Loucy (cell line): ENCODE measurements around the gene HSF2BP.

Source experiments
- H2AFZ ChIP-seq: fragments of 200-600 bp; sonication (generic); 2 replicates; pipeline ENCODE4 v1.6.0; 2016; ENCODE audit warnings: antibody characterized with exemption, mild to moderate bottlenecking, low read length, moderate library complexity
- H3F3A ChIP-seq: fragments of 200-600 bp; 2 replicates; pipeline ENCODE4 v1.6.0; 2016; ENCODE audit warnings: antibody characterized with exemption, low read depth, mild to moderate bottlenecking
- H3K27me3 ChIP-seq: fragments of 200-600 bp; sonication (generic); 2 replicates; pipeline ENCODE4 v1.6.1; 2014; ENCODE audit warnings: low read length, mild to moderate bottlenecking; ENCODE audit not compliant: insufficient read depth, poor library complexity, severe bottlenecking
- H3K36me3 ChIP-seq: fragments of 200-600 bp; sonication (generic); 2 replicates; pipeline ENCODE4 v1.6.1; 2016; ENCODE audit warnings: low read length; ENCODE audit not compliant: insufficient read depth
- H3K4me1 ChIP-seq: fragments of 200-600 bp; sonication (generic); 2 replicates; pipeline ENCODE4 v1.5.1; 2014; ENCODE audit warnings: low read length, mild to moderate bottlenecking; ENCODE audit not compliant: insufficient read depth, poor library complexity, severe bottlenecking
- H3K4me2 ChIP-seq: fragments of 200-600 bp; sonication (generic); 2 replicates; pipeline ENCODE4 v1.6.0; 2014; ENCODE audit warnings: antibody characterized with exemption, low read length, low read depth, mild to moderate bottlenecking; ENCODE audit not compliant: poor library complexity, severe bottlenecking
- H3K4me3 ChIP-seq: fragments of 200-600 bp; sonication (generic); 2 replicates; pipeline ENCODE4 v1.5.1; 2014; ENCODE audit warnings: low read length, mild to moderate bottlenecking, mixed read lengths; ENCODE audit not compliant: poor library complexity, severe bottlenecking
- H3K79me2 ChIP-seq: fragments of 200-600 bp; sonication (generic); 2 replicates; pipeline ENCODE4 v1.6.1; 2014; ENCODE audit warnings: low read length; ENCODE audit not compliant: insufficient read depth
- H3K9ac ChIP-seq: fragments of 200-600 bp; sonication (generic); 2 replicates; pipeline ENCODE4 v1.6.0; 2014; ENCODE audit warnings: mild to moderate bottlenecking, low read depth, low read length, moderate library complexity; ENCODE audit not compliant: poor library complexity, severe bottlenecking
- H3K9me2 ChIP-seq: fragments of 200-600 bp; sonication (generic); replicated peaks from 2 replicates; pipeline ENCODE4 v1.6.1; 2016; ENCODE audit warnings: low read depth, low read length, mixed read lengths
- H3K9me3 ChIP-seq: fragments of 200-600 bp; sonication (generic); 2 replicates; pipeline ENCODE4 v1.6.1; 2014; ENCODE audit warnings: mild to moderate bottlenecking, antibody characterized with exemption, low read length, low read depth; ENCODE audit not compliant: insufficient read depth
- H4K20me1 ChIP-seq: fragments of 200-600 bp; sonication (generic); 2 replicates; pipeline ENCODE4 v1.6.0; 2014; ENCODE audit warnings: antibody characterized with exemption, low read length, mild to moderate bottlenecking; ENCODE audit not compliant: insufficient read depth, poor library complexity, severe bottlenecking
- EZH2phosphoT487 ChIP-seq: fragments of 200-600 bp; IDR thresholded peaks from 2 replicates; pipeline ENCODE4 v1.6.1; 2018; ENCODE audit warnings: antibody characterized with exemption, mild to moderate bottlenecking, moderate library complexity, borderline replicate concordance
- TF ChIP-seq, protein P1 (sequence below): fragments of 200-600 bp; sonication (generic); conservative IDR thresholded peaks from 2 replicates; pipeline ENCODE4 v1.5.1; 2014; ENCODE audit warnings: mild to moderate bottlenecking, antibody characterized with exemption, low read length

Gene HSF2BP

GRCh38 chr21:43648171-43648570 lies 11.1 kb downstream of the HSF2BP start:
- no peaks in the 10 kb centered on the region for H3K27me3 ChIP-seq
- H3K79me2 ChIP-seq: no peaks in the 10 kb centered on the region
- H3K4me2 ChIP-seq: no peak overlapping the region
- no peak overlapping the region for H3K4me3 ChIP-seq
- no peak overlapping the region for H3K9ac ChIP-seq
- H4K20me1 ChIP-seq: no peaks in the 10 kb centered on the region
- no peaks in the 10 kb centered on the region for H3K9me3 ChIP-seq
- H3K36me3 ChIP-seq: no peaks in the 10 kb centered on the region
- peaks cover 10% of the 10 kb centered on the region for H3K4me1 ChIP-seq
- TF ChIP-seq, protein P1, sequence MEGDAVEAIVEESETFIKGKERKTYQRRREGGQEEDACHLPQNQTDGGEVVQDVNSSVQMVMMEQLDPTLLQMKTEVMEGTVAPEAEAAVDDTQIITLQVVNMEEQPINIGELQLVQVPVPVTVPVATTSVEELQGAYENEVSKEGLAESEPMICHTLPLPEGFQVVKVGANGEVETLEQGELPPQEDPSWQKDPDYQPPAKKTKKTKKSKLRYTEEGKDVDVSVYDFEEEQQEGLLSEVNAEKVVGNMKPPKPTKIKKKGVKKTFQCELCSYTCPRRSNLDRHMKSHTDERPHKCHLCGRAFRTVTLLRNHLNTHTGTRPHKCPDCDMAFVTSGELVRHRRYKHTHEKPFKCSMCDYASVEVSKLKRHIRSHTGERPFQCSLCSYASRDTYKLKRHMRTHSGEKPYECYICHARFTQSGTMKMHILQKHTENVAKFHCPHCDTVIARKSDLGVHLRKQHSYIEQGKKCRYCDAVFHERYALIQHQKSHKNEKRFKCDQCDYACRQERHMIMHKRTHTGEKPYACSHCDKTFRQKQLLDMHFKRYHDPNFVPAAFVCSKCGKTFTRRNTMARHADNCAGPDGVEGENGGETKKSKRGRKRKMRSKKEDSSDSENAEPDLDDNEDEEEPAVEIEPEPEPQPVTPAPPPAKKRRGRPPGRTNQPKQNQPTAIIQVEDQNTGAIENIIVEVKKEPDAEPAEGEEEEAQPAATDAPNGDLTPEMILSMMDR: no peak
- TF ChIP-seq EZH2phosphoT487: no peak
- H3F3A ChIP-seq: no peaks in the 10 kb centered on the region
- H3K9me2 ChIP-seq: no peaks in the 10 kb centered on the region
- H2AFZ ChIP-seq: no peak overlapping the region

- Histone ChIP-seq H3F3A (no peaks in the 10 kb centered on the region), H2AFZ (no peak overlapping the region), H3K36me3 (no peaks in the 10 kb centered on the region), H3K4me3 (peak overlapping the region; percentile 8), H3K4me2 (peak overlapping the region; percentile 48), H3K79me2 (no peaks in the 10 kb centered on the region), H3K9ac (no peak overlapping the region), H3K4me1 (peaks cover 10% of the 10 kb centered on the region), H3K9me3 (no peaks in the 10 kb centered on the region), H3K27me3 (no peaks in the 10 kb centered on the region), H3K9me2 (no peaks in the 10 kb centered on the region), H4K20me1 (no peaks in the 10 kb centered on the region)
- TF ChIP-seq, protein P1: peak; percentile 100
- TF ChIP-seq EZH2phosphoT487: no peak
These were observed 12.6 kb downstream of the HSF2BP start for GRCh38 chr21:43646550-43647260.

- Histone ChIP-seq H3F3A (no peaks in the 10 kb centered on the region), H3K4me1 (peaks cover 10% of the 10 kb centered on the region), H3K79me2 (no peaks in the 10 kb centered on the region), H3K9me3 (no peaks in the 10 kb centered on the region), H3K4me3 (no peak overlapping the region), H3K36me3 (no peaks in the 10 kb centered on the region), H3K9me2 (no peaks in the 10 kb centered on the region), H3K9ac (no peak overlapping the region), H3K27me3 (no peaks in the 10 kb centered on the region), H2AFZ (no peak overlapping the region), H3K4me2 (peak overlapping the region; percentile 48), H4K20me1 (no peaks in the 10 kb centered on the region)
- no peak for TF ChIP-seq EZH2phosphoT487
- TF ChIP-seq, protein P1: no peak
These were observed 13.3 kb downstream of the HSF2BP start for GRCh38 chr21:43645976-43646375.
